Measurements from ENCODE around the gene RIPOR3. TPM values are rescaled to one million over a fixed set of nuclear protein-coding genes. Genes with fewer than 3 reads are reported as not detected.

RIPOR3 gene
- total and polyA plus RNA-seq, 4 donors = 4.3 to 9.9 (median 7.7) TPM

DNA sequence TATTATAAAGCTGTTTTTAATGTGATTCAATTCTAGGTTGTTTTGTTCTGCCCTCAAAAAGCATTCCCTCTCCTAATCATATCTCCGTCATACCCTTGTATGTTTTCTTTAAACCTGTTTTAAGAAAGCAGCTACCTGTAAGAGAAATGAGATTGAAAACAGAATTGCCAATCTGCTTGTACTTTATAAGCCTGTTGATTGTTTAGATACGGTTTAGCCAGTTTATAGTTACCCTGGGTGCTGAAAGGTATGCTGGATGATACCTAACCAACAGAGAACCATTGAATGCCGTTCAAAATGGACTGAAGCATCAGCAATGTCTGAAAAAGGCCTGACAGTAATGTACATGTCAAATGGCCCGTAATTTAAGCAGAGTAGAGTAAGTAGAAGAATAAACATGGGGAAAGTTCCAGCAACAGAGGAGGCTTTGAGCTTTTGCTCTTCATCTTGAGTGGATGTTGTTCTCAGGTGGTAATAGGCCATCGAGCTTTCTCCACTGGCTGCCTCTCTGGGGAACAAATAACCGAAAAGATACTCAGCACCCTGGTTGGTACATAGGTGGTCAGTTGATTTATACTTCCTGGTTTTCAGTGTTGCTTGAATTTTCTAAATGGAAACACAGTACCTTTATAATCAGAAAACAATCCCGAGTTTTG lies 153.7 kb downstream of the RIPOR3 start:
- no peaks in the 10 kb centered on the region for H3K27me3 ChIP-seq (ENCODE audit: control insufficient read depth in 3 of 3, insufficient read depth in 3 of 3, low read length in 2 of 3)
- DNase-seq (no peak), ATAC-seq (ENCODE audit: insufficient read depth, low FRiP score) (no peak)
- no peak for TF ChIP-seq CTCF (IDR thresholded peaks at IDR 0.05; ENCODE audit: control extremely low read depth, extremely low read depth)
- peaks cover 0 to 2% (median 0%) of the 10 kb centered on the region in 4 donors for H3K36me3 ChIP-seq (ENCODE audit: control insufficient read depth in 4 of 4, insufficient read depth in 4 of 4, low read length in 4 of 4)
- peaks cover 20 to 38% (median 24%) of the 10 kb centered on the region in 5 donors for H3K4me1 ChIP-seq (ENCODE audit: control insufficient read depth in 5 of 5, insufficient read depth in 5 of 5, low read length in 5 of 5)
- no peak overlapping the region for H3K4me3 ChIP-seq
- no peak overlapping the region for H3K9ac ChIP-seq (ENCODE audit: insufficient read depth in 1 of 2, low read length in 2 of 2)
- H3K9me3 ChIP-seq (ENCODE audit: control insufficient read depth in 4 of 4, insufficient read depth in 3 of 4, low read length in 3 of 4) = no peaks in the 10 kb centered on the region
- H3K27ac ChIP-seq (ENCODE audit: low read depth in 1 of 2, low read length in 1 of 2) = peak overlapping the region in 1 of 2 donors; percentile 76
- 58 to 66% methylated on average over 7 of the region's 7 CpGs for WGBS, 2 donors

- Histone ChIP-seq H3K4me1 (ENCODE audit: control insufficient read depth in 5 of 5, insufficient read depth in 5 of 5, low read length in 5 of 5) (peaks cover 14 to 32% (median 21%) of the 10 kb centered on the region in 5 donors), H3K4me3 (no peak overlapping the region), H3K9ac (ENCODE audit: insufficient read depth in 1 of 2, low read length in 2 of 2) (no peak overlapping the region), H3K27me3 (ENCODE audit: control insufficient read depth in 3 of 3, insufficient read depth in 3 of 3, low read length in 2 of 3) (no peaks in the 10 kb centered on the region), H3K36me3 (ENCODE audit: control insufficient read depth in 4 of 4, insufficient read depth in 4 of 4, low read length in 4 of 4) (peaks cover 0 to 2% (median 0%) of the 10 kb centered on the region in 4 donors), H3K27ac (ENCODE audit: low read depth in 1 of 2, low read length in 1 of 2) (no peak overlapping the region), H3K9me3 (ENCODE audit: control insufficient read depth in 4 of 4, insufficient read depth in 3 of 4, low read length in 3 of 4) (no peaks in the 10 kb centered on the region)
- ATAC-seq (ENCODE audit: insufficient read depth, low FRiP score) (no peak), DNase-seq (peak; percentile 57 to 86 (median 67))
- no peak for TF ChIP-seq CTCF (IDR thresholded peaks at IDR 0.05; ENCODE audit: control extremely low read depth, extremely low read depth)
- 65 to 85% methylated on average over 4 of the region's 4 CpGs for WGBS, 2 donors
These were observed 155.0 kb downstream of the RIPOR3 start for GRCh38 chr20:50536333-50536732.

Small RNA genes lying within 50 kb of the gene (small RNA-seq; reads per million reads assigned to genes)
- gene MIR1302-5 (ENCODE audit: low replicate concordance) (not detected), gene MIR645 (ENCODE audit: low replicate concordance) (not detected), gene RF00019 (ENCODE audit: low replicate concordance) (not detected)

Other genes starting within 250 kb of the RIPOR3 start
- gene PTPN1, start 181.2 kb downstream of the RIPOR3 start, total RNA-seq = 10 to 100 TPM; 51.4 to 80.4 TPM
- gene PTPN1, start 181.2 kb downstream of the RIPOR3 start, polyA plus RNA-seq = 10 to 100 TPM; 62.0 to 67.3 TPM
- 10 to 100 TPM; 38.1 to 41.8 TPM for gene PARD6B, start 40.0 kb upstream of the RIPOR3 start, total RNA-seq
- 10 to 100 TPM in 1 of 2 donors, 1 to 10 TPM in 1; 2.0 to 13.4 TPM for gene PARD6B, start 40.0 kb upstream of the RIPOR3 start, polyA plus RNA-seq
- 1 to 10 TPM; 4.7 to 5.7 TPM for gene BCAS4, start 103.5 kb upstream of the RIPOR3 start, total RNA-seq
- gene BCAS4, start 103.5 kb upstream of the RIPOR3 start, polyA plus RNA-seq = 1 to 10 TPM; 4.3 to 5.3 TPM
- 10 to 100 TPM; 49.0 to 81.5 TPM for gene ADNP, start 239.9 kb upstream of the RIPOR3 start, total RNA-seq
- gene ADNP, start 239.9 kb upstream of the RIPOR3 start, polyA plus RNA-seq = 10 to 100 TPM; 18.0 to 33.9 TPM

Data from lung (tissue), 13 donors.